HL-60 (cell line): Measurements from ENCODE around the gene DDAH2.

Experiments
- POLR2AphosphoS5 ChIP-seq: IDR thresholded peaks from 2 replicates; pipeline ENCODE4 v1.6.1; 2012; ENCODE audit warnings: low read depth
- SPI1 ChIP-seq: IDR thresholded peaks from 2 replicates; pipeline ENCODE4 v1.6.1; 2012; ENCODE audit warnings: low read depth, mild to moderate bottlenecking, borderline replicate concordance
- TF ChIP-seq, protein P1 (sequence below): IDR thresholded peaks from one replicate; pipeline ENCODE4 v1.5.1; 2011; ENCODE audit warnings: low read length, control low read depth, inconsistent platforms; ENCODE audit not compliant: insufficient read depth
- TF ChIP-seq, protein P2 (sequence below): IDR thresholded peaks from 2 replicates; pipeline ENCODE4 v1.6.1; 2012; ENCODE audit warnings: low read depth; ENCODE audit not compliant: insufficient replicate concordance

DNA sequence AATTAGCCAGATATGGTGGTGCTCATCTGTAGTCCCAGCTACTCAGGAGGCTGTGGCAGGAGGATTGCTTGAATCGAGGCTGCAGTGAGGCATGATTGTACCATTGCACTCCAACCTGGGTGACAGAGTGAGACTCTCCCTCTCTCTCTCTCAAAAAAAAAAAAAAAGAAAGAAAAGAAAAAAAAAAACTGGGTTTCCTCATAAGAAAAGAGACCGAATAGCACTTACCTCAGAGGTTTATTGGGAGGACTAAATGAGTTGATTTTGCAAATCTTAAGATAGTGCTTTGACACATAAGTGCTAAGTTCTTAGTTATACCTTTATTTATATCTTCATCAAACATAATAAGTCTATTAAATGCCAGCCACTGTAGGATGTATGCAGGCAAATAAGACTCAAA is 41.8 kb upstream of the DDAH2 start:
- TF ChIP-seq, protein P1, sequence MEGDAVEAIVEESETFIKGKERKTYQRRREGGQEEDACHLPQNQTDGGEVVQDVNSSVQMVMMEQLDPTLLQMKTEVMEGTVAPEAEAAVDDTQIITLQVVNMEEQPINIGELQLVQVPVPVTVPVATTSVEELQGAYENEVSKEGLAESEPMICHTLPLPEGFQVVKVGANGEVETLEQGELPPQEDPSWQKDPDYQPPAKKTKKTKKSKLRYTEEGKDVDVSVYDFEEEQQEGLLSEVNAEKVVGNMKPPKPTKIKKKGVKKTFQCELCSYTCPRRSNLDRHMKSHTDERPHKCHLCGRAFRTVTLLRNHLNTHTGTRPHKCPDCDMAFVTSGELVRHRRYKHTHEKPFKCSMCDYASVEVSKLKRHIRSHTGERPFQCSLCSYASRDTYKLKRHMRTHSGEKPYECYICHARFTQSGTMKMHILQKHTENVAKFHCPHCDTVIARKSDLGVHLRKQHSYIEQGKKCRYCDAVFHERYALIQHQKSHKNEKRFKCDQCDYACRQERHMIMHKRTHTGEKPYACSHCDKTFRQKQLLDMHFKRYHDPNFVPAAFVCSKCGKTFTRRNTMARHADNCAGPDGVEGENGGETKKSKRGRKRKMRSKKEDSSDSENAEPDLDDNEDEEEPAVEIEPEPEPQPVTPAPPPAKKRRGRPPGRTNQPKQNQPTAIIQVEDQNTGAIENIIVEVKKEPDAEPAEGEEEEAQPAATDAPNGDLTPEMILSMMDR, result no peak
- TF ChIP-seq POLR2AphosphoS5, result no peak
- TF ChIP-seq, protein P2, sequence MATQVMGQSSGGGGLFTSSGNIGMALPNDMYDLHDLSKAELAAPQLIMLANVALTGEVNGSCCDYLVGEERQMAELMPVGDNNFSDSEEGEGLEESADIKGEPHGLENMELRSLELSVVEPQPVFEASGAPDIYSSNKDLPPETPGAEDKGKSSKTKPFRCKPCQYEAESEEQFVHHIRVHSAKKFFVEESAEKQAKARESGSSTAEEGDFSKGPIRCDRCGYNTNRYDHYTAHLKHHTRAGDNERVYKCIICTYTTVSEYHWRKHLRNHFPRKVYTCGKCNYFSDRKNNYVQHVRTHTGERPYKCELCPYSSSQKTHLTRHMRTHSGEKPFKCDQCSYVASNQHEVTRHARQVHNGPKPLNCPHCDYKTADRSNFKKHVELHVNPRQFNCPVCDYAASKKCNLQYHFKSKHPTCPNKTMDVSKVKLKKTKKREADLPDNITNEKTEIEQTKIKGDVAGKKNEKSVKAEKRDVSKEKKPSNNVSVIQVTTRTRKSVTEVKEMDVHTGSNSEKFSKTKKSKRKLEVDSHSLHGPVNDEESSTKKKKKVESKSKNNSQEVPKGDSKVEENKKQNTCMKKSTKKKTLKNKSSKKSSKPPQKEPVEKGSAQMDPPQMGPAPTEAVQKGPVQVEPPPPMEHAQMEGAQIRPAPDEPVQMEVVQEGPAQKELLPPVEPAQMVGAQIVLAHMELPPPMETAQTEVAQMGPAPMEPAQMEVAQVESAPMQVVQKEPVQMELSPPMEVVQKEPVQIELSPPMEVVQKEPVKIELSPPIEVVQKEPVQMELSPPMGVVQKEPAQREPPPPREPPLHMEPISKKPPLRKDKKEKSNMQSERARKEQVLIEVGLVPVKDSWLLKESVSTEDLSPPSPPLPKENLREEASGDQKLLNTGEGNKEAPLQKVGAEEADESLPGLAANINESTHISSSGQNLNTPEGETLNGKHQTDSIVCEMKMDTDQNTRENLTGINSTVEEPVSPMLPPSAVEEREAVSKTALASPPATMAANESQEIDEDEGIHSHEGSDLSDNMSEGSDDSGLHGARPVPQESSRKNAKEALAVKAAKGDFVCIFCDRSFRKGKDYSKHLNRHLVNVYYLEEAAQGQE, result no peak
- TF ChIP-seq SPI1, result no peak
